ENCODE results near the gene PKDREJ. TPM values are rescaled to one million over a fixed set of nuclear protein-coding genes. Genes with fewer than 3 reads are reported as not detected.

Gene PKDREJ
- total RNA-seq, 1 experiment from 2014 or later: not detected

- no TSS peak for BruUV-seq (replicated peaks)
- Histone ChIP-seq H2AFZ (ENCODE audit: low read depth, low read length, poor library complexity, severe bottlenecking) (no peak overlapping the region), H3K27me3 (ENCODE audit: insufficient read depth, low read length) (no peaks in the 10 kb centered on the region), H3K4me3 (replicated peaks in 1 of 2; ENCODE audit: low read depth in 1 of 2, low read length in 2 of 2) (no peak overlapping the region), H3K4me2 (ENCODE audit: low read length) (no peak overlapping the region), H3K9me2 (ENCODE audit: insufficient read depth) (no peaks in the 10 kb centered on the region), H3K36me3 (ENCODE audit: control insufficient read depth in 1 of 2, insufficient read depth in 2 of 2, low read length in 2 of 2) (peaks cover 24 to 27% of the 10 kb centered on the region in 2 experiments; a peak in 3 of 4 replicates), H3K9me3 (ENCODE audit: control insufficient read depth in 1 of 2, insufficient read depth in 1 of 2, low read depth in 1 of 2, low read length in 2 of 2) (no peaks in the 10 kb centered on the region), H3K4me1 (ENCODE audit: control insufficient read depth in 1 of 2, insufficient read depth in 2 of 2, low read length in 2 of 2) (no peaks in the 10 kb centered on the region), H3K79me2 (ENCODE audit: insufficient read depth, low read length) (no peaks in the 10 kb centered on the region), H4K20me1 (ENCODE audit: insufficient read depth) (no peaks in the 10 kb centered on the region), H3K27ac (ENCODE audit: low read depth, low read length) (no peak overlapping the region), H3K9ac (ENCODE audit: low read length) (no peak overlapping the region)
- ChIA-PET CTCF (no interaction called here), POLR2A (no interaction called here), RAD21 (ENCODE audit: low non-redundant PET in 1 of 2, low total read pairs in 2 of 2, uncharacterized antibody in 2 of 2, unreplicated experiment in 2 of 2) (no interaction called here)
- DNase-seq (ENCODE audit: low read depth, low spot score): no peak
- TF ChIP-seq POLR2A (IDR thresholded peaks at IDR 0.05; ENCODE audit: borderline replicate concordance, extremely low read depth, insufficient read depth, insufficient read length) (no peak), SP1 (IDR thresholded peaks at IDR 0.05; ENCODE audit: low read depth) (no peak), CBX3 (IDR thresholded peaks at IDR 0.05; ENCODE audit: low read depth) (no peak), SRF (IDR thresholded peaks at IDR 0.05; ENCODE audit: low read depth) (no peak), EZH2 (IDR thresholded peaks at IDR 0.05) (no peak), YY1 (IDR thresholded peaks at IDR 0.05; ENCODE audit: extremely low read depth, insufficient replicate concordance, low read depth, low read length) (no peak), TCF7L2 (IDR thresholded peaks at IDR 0.05; ENCODE audit: borderline replicate concordance, extremely low read depth, insufficient read depth, insufficient read length) (no peak), ZNF274 (IDR thresholded peaks at IDR 0.05; ENCODE audit: low read depth, low read length) (no peak), JUND (IDR thresholded peaks at IDR 0.05) (no peak), EZH2phosphoT487 (IDR thresholded peaks at IDR 0.05; ENCODE audit: borderline replicate concordance) (no peak)
- TF ChIP-seq, protein P1, sequence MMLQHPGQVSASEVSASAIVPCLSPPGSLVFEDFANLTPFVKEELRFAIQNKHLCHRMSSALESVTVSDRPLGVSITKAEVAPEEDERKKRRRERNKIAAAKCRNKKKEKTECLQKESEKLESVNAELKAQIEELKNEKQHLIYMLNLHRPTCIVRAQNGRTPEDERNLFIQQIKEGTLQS (IDR thresholded peaks at IDR 0.05): no peak
- intact Hi-C loops (cut with micrococcal nuclease): no loop called here
- ATAC-seq: no peak
Observed at GRCh38 chr22:46288846-46289243, 25.7 kb upstream of the PKDREJ start.
